Natural killer cell treated with Interleukin-12 subunit alpha and Interleukin-12 subunit beta and Interleukin-15 and Interleukin-18, amount 100 ng/mL, for 72 hours (primary cell): ENCODE measurements around the gene ZNF181. TPM values are rescaled to one million over a fixed set of nuclear protein-coding genes. Genes with fewer than 3 reads are reported as not detected.
"Not testable (repeated sequence)": the region's sequence is repeated elsewhere in the genome, so short reads cannot be mapped to it uniquely, and the experiment has no call there.

Source experiments
- ATAC-seq, 2 donors: fragments of 150-1000 bp; cut with Tn5 transposase in 1 of 2; sonication (Bioruptor Pico), chemical (Tn5 transposase) in 1 of 2; 2 replicates each; pipeline ENCODE4 v1.10.0; 2021
- DNase-seq: peaks from one replicate; pipeline ENCODE4 v3.0.0; 2022; ENCODE audit warnings: low spot score
- H3K27ac Mint-ChIP-seq, 2 donors: 1 replicate in 1 of 2; 2 replicates in 1 of 2; pipeline ENCODE4 v1.8.0; 2022; ENCODE audit warnings: mixed read lengths in 2 of 2, mild to moderate bottlenecking in 1 of 2, moderate library complexity in 1 of 2
- H3K27me3 Mint-ChIP-seq, 2 donors: 1 replicate in 1 of 2; 2 replicates in 1 of 2; pipeline ENCODE4 v1.8.0; 2022; ENCODE audit warnings: mixed read lengths in 2 of 2
- H3K36me3 Mint-ChIP-seq: one replicate; pipeline ENCODE4 v1.8.0; 2022; ENCODE audit warnings: mixed read lengths
- H3K4me1 Mint-ChIP-seq, 2 donors: 1 replicate in 1 of 2; 2 replicates in 1 of 2; pipeline ENCODE4 v1.8.0; 2022; ENCODE audit warnings: low read depth in 2 of 2, mixed read lengths in 2 of 2, mild to moderate bottlenecking in 1 of 2
- H3K4me3 Mint-ChIP-seq: one replicate; pipeline ENCODE4 v1.8.0; 2022; ENCODE audit warnings: mixed read lengths
- H3K9me3 Mint-ChIP-seq: 2 replicates; pipeline ENCODE4 v1.8.0; 2022; ENCODE audit warnings: mixed read lengths
- total RNA-seq, 2 donors: library from RNA; stranded (reverse); gene quantifications; one replicate each; pipeline ENCODE4 v1.2.3, GENCODE V29; 2022

Gene ZNF181
- total RNA-seq: 1 to 10 TPM; 3.4 to 5.7 TPM

DNA sequence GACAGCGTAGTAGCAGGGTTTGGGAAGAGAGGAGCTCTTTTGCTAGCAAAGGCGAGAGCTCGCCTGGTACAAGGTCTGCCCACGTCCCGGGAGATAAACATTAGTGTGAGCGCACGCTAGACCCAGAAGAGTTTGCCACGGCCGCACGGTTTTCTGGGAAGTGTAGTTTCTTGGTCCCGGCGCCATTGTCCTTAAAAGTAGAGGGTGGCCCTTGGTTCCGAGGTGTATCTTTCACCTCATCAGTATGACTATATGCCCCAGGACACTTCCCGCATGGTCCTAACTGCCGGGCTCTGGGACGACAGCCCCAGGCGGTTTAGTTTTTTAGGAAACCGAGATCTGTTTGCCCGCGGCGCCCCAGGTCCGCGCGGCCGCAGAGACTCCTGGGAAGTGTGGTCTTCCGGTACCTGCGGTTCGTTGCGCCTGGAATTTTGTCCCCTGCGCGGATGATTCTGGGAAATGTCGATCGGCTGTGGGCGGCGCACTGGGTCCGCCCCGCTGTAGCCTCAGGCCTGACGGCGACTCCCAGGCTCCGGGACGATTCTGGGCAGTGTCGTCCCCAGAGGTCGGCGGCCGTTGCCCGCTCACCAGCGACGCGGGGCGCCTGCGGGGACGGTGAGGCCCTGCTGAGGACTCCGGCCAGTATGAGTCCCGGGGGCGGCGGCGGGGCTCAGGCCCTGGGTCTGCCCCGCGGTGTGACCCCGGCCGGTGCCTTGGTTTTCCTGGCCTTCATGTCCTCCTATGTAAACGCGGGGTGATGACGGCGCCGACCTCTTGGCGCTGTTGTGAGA lies at the start of gene ZNF181:
Gene ZNF181, plus strand, starts transcription at position 498 of the 791 bp plus-strand sequence. CDS start 795 bp downstream, outside the sequence.
- Mint-ChIP-seq H3K27ac (peak within 1 kb of the TSS; percentile 88 to 95), H3K9me3 (peaks cover 5% of the 10 kb centered on the region), H3K27me3 (peaks cover 0 to 2% of the 10 kb centered on the region in 2 donors), H3K4me3 (peak within 1 kb of the TSS; percentile 90), H3K4me1 (peaks cover 16 to 21% of the 10 kb centered on the region in 2 donors), H3K36me3 (peaks cover 13% of the 10 kb centered on the region)
- ATAC-seq (peak; percentile 88), DNase-seq (peak; percentile 84)

GRCh38 chr19:34685266-34685665 lies 48.8 kb upstream of the ZNF181 start:
- ATAC-seq, H3K27ac Mint-ChIP-seq, H3K27me3 Mint-ChIP-seq, H3K4me1 Mint-ChIP-seq, H3K4me3 Mint-ChIP-seq, DNase-seq: not testable (repeated sequence)
- Mint-ChIP-seq H3K9me3 (peaks cover 23% of the 10 kb centered on the region), H3K36me3 (peaks cover 58% of the 10 kb centered on the region)

- H3K36me3 Mint-ChIP-seq: peaks cover 50% of the 10 kb centered on the region
- no peak overlapping the region for H3K4me3 Mint-ChIP-seq
- ATAC-seq (no peak), DNase-seq (no peak)
- peaks cover 7 to 9% of the 10 kb centered on the region in 2 donors for H3K27me3 Mint-ChIP-seq
- no peak overlapping the region for H3K27ac Mint-ChIP-seq
- peaks cover 23% of the 10 kb centered on the region for H3K9me3 Mint-ChIP-seq
- no peaks in the 10 kb centered on the region for H3K4me1 Mint-ChIP-seq
These were observed 47.6 kb upstream of the ZNF181 start for GRCh38 chr19:34686455-34686854.

GRCh38 chr19:34687348-34687747 lies 46.7 kb upstream of the ZNF181 start:
- ATAC-seq (no peak), DNase-seq (no peak)
- Mint-ChIP-seq H3K36me3 (peaks cover 50% of the 10 kb centered on the region), H3K4me1 (peaks cover 0 to under 1% of the 10 kb centered on the region in 2 donors), H3K27ac (no peak overlapping the region), H3K4me3 (no peak overlapping the region), H3K27me3 (peaks cover 9 to 13% of the 10 kb centered on the region in 2 donors), H3K9me3 (peaks cover 23% of the 10 kb centered on the region)

DNA sequence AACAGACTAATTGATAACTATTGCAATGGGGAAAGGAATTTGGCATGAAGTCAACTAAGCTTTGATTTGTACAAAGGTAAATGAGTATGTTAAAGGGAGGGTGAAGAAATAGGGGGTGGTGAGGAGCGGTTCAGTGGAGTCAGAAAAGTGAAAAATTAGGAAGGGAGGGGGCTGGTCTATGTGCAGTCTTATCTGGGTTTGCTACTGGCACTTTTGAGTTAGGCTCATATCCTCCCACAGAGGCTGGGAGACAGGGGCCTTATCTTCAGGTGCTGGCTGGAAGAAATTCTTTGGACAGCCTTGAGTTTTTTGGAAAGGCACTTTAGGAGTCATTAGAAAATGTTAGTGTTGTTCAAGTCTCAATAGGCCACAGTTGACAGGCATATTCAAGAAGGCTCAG lies 45.5 kb upstream of the ZNF181 start:
- peaks cover 19% of the 10 kb centered on the region for H3K9me3 Mint-ChIP-seq
- H3K27me3 Mint-ChIP-seq: peaks cover 18 to 22% of the 10 kb centered on the region in 2 donors
- DNase-seq (no peak), ATAC-seq (no peak)
- H3K4me1 Mint-ChIP-seq: peaks cover 0 to 5% of the 10 kb centered on the region in 2 donors
- no peak overlapping the region for H3K4me3 Mint-ChIP-seq
- no peak overlapping the region for H3K27ac Mint-ChIP-seq
- H3K36me3 Mint-ChIP-seq: peaks cover 38% of the 10 kb centered on the region

GRCh38 chr19:34690372-34690771 lies 43.7 kb upstream of the ZNF181 start:
- ATAC-seq: no peak
- H3K4me3 Mint-ChIP-seq: no peak overlapping the region
- H3K9me3 Mint-ChIP-seq: peaks cover 12% of the 10 kb centered on the region
- H3K27me3 Mint-ChIP-seq: peaks cover 20 to 31% of the 10 kb centered on the region in 2 donors
- no peak overlapping the region for H3K27ac Mint-ChIP-seq
- peaks cover 0 to 5% of the 10 kb centered on the region in 2 donors for H3K4me1 Mint-ChIP-seq
- peaks cover 22% of the 10 kb centered on the region for H3K36me3 Mint-ChIP-seq
- no peak for DNase-seq

GRCh38 chr19:34692549-34692948 lies 41.5 kb upstream of the ZNF181 start:
- H3K27me3 Mint-ChIP-seq: peaks cover 20 to 31% of the 10 kb centered on the region in 2 donors

GRCh38 chr19:34707661-34708060 lies 26.4 kb upstream of the ZNF181 start:
- H3K27ac Mint-ChIP-seq: no peak overlapping the region
- peaks cover 22% of the 10 kb centered on the region for H3K36me3 Mint-ChIP-seq
- no peaks in the 10 kb centered on the region for H3K9me3 Mint-ChIP-seq
- H3K27me3 Mint-ChIP-seq: peaks cover 17 to 37% of the 10 kb centered on the region in 2 donors
- peaks cover 0 to 2% of the 10 kb centered on the region in 2 donors for H3K4me1 Mint-ChIP-seq
- H3K4me3 Mint-ChIP-seq: no peak overlapping the region
- no peak for ATAC-seq
- no peak for DNase-seq

More at GRCh38 chr19:34692549-34692948, 41.5 kb upstream of the ZNF181 start:
- no peak for DNase-seq
- H3K36me3 Mint-ChIP-seq: peaks cover 7% of the 10 kb centered on the region
- H3K9me3 Mint-ChIP-seq: peaks cover 11% of the 10 kb centered on the region
- peaks cover 0 to 5% of the 10 kb centered on the region in 2 donors for H3K4me1 Mint-ChIP-seq
- H3K4me3 Mint-ChIP-seq: no peak overlapping the region
- H3K27ac Mint-ChIP-seq: no peak overlapping the region
- ATAC-seq: no peak

DNA sequence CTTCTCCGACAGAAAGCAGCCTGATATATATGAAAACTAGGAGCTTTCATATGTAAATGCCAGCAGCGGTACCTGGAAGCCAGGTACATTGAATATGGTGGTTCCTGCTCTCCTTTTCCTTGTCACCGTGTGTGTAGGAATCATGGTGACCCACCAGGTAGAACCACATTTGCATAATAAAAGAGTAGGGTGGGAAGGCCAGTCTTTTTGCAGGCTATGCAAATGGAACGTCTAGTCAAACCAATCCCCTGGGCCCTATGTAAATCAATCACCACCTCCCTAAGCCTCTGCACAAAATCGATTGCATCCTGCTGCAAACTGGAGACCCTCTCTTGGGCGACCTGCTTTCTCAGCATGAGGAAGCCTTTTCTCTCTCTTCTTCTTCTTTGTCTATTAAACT lies 22.2 kb upstream of the ZNF181 start:
- no peak for ATAC-seq
- DNase-seq: no peak
- H3K27me3 Mint-ChIP-seq: peaks cover 21 to 45% of the 10 kb centered on the region in 2 donors
- peaks cover 0 to 3% of the 10 kb centered on the region in 2 donors for H3K4me1 Mint-ChIP-seq
- no peak overlapping the region for H3K4me3 Mint-ChIP-seq
- peaks cover 25% of the 10 kb centered on the region for H3K36me3 Mint-ChIP-seq
- H3K27ac Mint-ChIP-seq: no peak overlapping the region
- H3K9me3 Mint-ChIP-seq: peaks cover 5% of the 10 kb centered on the region

DNA sequence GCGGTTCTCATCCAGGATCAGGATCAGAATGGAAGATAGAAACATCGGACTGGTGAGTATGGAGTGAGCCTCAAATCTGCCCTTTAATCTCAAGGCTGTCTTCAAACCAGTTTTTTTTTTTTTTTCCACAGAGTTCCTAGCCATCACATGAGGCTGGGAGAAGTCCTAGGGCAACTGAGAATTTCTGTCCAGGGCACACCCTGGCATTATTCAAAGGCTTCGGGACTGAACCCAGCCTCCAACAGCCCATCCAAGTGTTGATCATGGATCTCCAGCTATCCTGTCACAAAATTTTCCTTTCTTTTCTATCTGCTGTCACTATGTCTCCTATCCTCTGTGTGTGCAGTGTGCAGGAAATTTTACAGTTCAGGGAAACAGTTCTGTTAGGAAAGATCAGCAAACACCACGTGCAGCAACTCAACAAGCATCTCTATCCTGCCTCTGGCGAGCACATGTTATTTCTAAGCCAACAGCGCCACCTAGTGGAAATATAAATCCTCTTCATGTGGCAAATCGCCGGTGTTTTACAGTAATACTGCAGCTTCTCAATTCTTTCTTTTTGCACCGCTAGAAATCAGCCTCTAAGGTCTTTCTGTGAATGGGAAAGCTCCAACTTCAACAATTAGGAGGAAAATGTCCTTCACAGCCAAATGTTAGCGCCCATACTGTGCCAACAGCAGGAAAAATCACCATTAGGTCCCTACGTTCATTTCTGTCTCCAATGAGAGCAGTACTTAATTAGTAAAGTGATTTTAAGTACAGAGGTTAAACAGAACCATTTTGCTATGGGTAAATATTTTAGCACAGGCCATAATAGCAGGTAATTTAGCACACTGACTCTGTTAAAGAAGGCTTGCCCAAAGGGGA lies 21.4 kb upstream of the ZNF181 start:
- H3K4me3 Mint-ChIP-seq: no peak overlapping the region
- H3K27ac Mint-ChIP-seq: no peak overlapping the region
- peaks cover 29 to 45% of the 10 kb centered on the region in 2 donors for H3K27me3 Mint-ChIP-seq
- H3K4me1 Mint-ChIP-seq: peaks cover 0 to 3% of the 10 kb centered on the region in 2 donors
- peaks cover 5% of the 10 kb centered on the region for H3K9me3 Mint-ChIP-seq
- DNase-seq: peak; percentile 82
- H3K36me3 Mint-ChIP-seq: peaks cover 23% of the 10 kb centered on the region
- ATAC-seq: peak in 1 of 2 donors; percentile 67

DNA sequence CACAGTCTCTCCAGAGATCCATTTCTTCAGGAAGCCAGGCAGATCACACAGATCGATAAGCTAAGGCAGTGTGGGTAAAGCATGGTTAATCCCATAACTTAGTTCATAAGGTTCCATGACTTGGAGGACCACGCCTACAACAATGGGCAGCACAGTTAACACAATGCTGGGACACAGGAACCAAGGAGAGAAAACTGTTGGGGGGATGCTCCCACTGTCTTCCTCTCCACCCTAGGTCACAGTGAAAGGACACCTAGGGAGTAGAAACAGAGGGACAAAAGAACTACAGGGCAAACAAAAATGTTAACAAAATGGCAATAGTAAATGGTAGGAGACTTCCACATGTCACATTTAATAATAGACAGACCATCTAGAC lies 20.8 kb upstream of the ZNF181 start:
- Mint-ChIP-seq H3K27ac (no peak overlapping the region), H3K27me3 (peaks cover 35 to 50% of the 10 kb centered on the region in 2 donors)

GRCh38 chr19:34715357-34715756 lies 18.7 kb upstream of the ZNF181 start:
- no peak overlapping the region for H3K27ac Mint-ChIP-seq
- peaks cover 23% of the 10 kb centered on the region for H3K36me3 Mint-ChIP-seq
- ATAC-seq: no peak

More for the DNA sequence above, 20.8 kb upstream of the ZNF181 start:
- ATAC-seq (no peak), DNase-seq (no peak)
- no peak overlapping the region for H3K4me3 Mint-ChIP-seq
- H3K9me3 Mint-ChIP-seq: peaks cover 5% of the 10 kb centered on the region
- H3K36me3 Mint-ChIP-seq: peaks cover 23% of the 10 kb centered on the region
- H3K4me1 Mint-ChIP-seq: peaks cover 0 to 3% of the 10 kb centered on the region in 2 donors

GRCh38 chr19:34722353-34722752 lies 11.7 kb upstream of the ZNF181 start:
- H3K4me3 Mint-ChIP-seq: no peak overlapping the region
- DNase-seq: no peak
- peaks cover 41 to 51% of the 10 kb centered on the region in 2 donors for H3K27me3 Mint-ChIP-seq
- H3K4me1 Mint-ChIP-seq: no peaks in the 10 kb centered on the region
- H3K36me3 Mint-ChIP-seq: no peaks in the 10 kb centered on the region
- no peak overlapping the region for H3K27ac Mint-ChIP-seq
- ATAC-seq: no peak
- no peaks in the 10 kb centered on the region for H3K9me3 Mint-ChIP-seq

More at GRCh38 chr19:34715357-34715756, 18.7 kb upstream of the ZNF181 start:
- H3K27me3 Mint-ChIP-seq: peaks cover 38 to 50% of the 10 kb centered on the region in 2 donors
- H3K9me3 Mint-ChIP-seq: peaks cover 5% of the 10 kb centered on the region
- no peak overlapping the region for H3K4me3 Mint-ChIP-seq
- no peak for DNase-seq
- H3K4me1 Mint-ChIP-seq: peaks cover 0 to 3% of the 10 kb centered on the region in 2 donors
